GM23248 (cell line): Measurements from ENCODE around the gene EXTL1.

Source experiments
- EZH2 ChIP-seq: fragments of 200-600 bp; sonication (generic); IDR thresholded peaks from 2 replicates; pipeline ENCODE4 v1.6.1; 2018; ENCODE audit warnings: antibody characterized with exemption, mild to moderate bottlenecking; ENCODE audit not compliant: insufficient read depth, poor library complexity, severe bottlenecking
- EZH2phosphoT487 ChIP-seq: fragments of 200-600 bp; sonication (generic); IDR thresholded peaks from 2 replicates; pipeline ENCODE4 v1.6.1; 2018; ENCODE audit warnings: antibody characterized with exemption, moderate library complexity, mild to moderate bottlenecking, low read depth; ENCODE audit not compliant: insufficient read depth

DNA sequence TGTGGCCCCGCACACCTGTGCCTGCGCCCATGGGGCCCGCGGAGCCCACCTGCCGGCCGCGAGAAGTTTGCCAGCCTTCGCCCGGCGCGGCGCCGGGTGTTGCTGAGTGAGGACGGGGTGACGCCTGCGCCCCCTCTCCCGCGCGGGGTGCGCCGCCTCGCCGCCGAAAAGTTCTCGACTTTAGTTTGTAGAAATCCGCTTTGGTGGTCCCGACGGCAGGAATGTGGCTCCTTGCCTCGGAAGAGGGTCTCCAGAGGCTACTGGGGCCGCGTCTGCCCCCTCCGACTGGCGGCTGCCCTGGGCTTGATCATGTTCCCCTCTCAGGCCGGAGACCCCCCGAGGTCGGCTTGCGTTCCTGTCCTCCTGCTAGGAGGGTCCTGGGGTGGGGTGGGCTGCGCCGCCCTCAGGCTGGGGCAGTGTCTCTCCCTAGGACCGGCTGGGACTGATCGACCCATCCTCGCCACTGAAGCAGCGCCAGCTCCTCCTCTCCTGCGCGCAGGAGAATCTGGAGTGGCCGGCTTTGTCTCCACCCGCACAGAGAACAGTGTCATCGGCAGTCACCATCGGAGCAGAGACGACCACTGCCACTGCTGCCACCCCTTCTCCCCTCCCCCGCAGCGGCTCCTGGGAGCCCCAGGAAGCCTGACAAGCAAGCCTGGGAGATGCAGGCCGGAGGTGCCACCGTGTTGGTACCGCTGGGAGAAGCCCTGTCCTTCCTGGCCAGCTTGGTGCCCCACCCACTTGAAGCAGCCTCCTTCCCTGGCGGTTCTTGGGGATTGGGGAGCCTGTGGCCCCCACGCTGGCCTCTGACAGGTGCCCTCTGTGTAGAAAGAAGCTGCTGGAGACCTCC lies 24.9 kb downstream of the EXTL1 start:
- TF ChIP-seq EZH2 (peak; percentile 88), EZH2phosphoT487 (no peak; the same call in 1 of the 2 replicates)
